GM19043 (cell line): ENCODE results near the gene ZBTB7C.

Experiments
- ATAC-seq: cut with Tn5 transposase; IDR thresholded peaks from one replicate; pipeline ENCODE4 v1.9.1; 2021; ENCODE audit warnings: low read depth; ENCODE audit not compliant: unreplicated experiment

The ZBTB7C gene

GRCh38 chr18:48155856-48156255 lies 253.3 kb downstream of the ZBTB7C start:
- ATAC-seq, result no peak

DNA sequence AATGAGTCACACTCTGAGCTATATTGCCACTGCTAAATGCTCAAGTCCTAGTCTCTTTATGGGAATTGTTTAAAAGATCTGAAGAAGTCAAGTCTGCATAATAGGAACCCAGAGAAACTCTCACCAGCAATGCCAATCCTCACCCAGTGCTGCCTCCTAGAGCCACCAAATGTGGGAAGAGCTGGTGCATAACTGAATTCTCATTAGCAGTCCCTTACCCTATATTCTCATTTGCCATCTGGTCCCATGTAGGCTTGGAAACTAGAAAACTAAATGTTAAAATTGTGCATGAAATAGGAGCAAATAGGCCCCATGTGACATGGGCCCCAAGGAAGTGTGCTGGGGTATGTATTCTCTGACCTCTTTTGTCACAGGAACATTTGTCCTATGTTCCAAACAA lies 254.4 kb downstream of the ZBTB7C start:
- ATAC-seq, result no peak

DNA sequence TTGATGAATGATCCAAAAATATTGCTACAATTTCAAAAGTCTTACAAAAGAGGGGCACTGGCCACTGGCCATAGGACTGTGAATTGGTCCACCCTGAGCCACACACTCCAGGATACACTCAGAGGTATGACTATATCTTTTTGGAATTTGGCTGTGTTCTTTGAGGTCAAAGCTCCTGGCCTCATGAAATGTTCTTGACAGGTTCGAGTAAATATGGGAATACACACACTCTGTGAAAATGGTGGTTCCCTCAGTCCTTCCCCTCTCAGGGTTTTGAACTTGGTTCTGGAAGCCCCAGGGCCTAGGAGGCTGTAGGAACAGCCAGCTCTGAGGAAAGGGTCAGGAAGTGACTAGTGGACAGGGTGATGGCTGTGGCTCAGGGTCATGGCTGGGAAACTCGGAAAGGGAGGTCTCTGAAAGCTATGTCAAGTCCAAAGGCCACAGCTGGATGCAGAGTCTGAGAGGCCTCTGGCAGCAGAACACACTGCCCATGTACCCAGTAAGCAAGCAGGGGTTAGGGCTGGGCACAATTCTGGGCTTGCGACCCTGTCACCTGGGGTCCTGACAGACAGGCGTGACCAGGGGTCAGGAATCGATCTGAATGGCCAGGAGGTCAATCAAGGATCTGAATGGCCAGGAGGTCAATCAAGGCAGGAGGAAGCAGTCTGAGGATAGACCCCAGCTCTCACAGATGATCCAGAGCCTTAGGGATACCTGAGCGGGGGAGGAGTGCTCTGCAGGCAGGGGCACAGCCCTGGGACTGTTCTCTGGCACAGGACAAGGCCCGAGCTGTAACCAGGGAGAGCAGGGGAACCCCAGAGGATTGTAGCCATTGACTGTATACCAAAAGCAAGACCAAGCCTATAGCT lies 255.3 kb downstream of the ZBTB7C start:
- no peak for ATAC-seq

DNA sequence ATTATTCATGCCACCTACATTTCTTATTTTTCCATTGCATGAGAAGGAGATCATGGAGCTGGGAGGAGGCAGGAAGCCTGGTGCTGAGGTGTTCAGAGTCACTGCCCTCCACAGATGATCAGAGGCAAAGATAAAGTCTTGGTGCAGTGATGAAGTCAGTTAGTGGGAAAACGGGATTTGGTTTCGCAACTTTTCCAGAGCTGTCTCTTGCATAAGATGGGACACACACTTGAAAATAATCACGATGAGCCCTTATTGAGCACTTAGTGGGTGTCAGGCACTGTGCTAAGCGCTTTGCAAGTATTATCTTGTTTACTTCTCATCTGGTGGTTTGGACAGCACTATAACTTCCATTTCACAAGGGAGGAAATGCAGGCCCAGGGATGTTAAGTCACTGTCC lies 256.6 kb downstream of the ZBTB7C start:
- no peak for ATAC-seq

GRCh38 chr18:48151421-48152065 lies 257.6 kb downstream of the ZBTB7C start:
- ATAC-seq, result no peak

DNA sequence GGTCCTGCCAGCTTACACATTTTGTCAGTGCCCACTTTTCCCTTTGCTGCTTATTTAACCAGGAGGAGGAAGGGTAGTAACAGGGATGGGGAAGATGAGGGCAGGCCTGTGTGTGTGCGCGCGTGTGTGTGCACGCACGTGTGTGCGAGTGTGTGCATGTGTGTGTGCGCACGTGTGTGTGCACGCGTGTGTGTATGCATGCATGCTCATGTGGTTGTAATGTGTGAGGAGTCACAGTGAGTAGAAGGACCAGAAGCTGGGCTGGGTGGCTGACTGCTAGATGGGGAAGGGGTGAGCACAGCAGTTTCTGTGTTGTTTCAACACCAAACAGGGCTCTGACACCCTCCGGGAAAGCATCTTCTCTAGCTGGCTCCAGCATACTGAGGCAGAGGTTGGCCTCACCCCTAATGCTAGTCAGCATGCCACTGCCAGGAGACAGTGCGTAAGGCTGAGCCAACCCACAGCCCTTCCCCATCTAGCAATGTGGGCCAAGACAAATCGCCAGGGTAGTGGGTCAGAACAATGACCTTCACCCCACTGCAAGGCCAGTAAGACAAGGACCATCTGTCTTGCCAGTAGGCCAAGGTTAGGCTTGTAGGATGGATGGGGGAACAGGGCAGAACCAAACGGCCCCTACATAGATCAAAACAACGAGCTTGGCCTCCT lies 260.0 kb downstream of the ZBTB7C start:
- no peak for ATAC-seq

GRCh38 chr18:48142994-48143393 lies 266.2 kb downstream of the ZBTB7C start:
- ATAC-seq, result no peak

DNA sequence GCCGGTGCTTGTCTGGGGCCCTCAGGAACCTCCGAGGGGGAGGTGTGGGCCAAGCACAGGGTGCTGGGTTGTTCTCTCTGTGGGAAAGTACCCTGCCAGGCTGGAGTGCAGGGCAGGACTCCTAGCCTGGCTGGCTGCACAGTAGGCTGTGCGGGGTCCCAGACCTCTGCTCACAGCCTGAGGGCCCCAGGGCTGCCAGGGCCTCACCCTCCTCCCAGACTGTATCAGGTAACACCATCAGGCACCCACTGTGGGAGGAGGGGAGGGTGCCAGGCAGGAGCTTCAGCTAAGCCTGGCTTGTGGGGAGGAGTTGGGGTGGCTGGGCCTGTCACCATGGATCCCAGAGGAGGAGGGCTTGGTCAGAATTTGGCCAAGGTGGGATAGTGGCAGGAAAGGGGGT lies 266.8 kb downstream of the ZBTB7C start:
- no peak for ATAC-seq

DNA sequence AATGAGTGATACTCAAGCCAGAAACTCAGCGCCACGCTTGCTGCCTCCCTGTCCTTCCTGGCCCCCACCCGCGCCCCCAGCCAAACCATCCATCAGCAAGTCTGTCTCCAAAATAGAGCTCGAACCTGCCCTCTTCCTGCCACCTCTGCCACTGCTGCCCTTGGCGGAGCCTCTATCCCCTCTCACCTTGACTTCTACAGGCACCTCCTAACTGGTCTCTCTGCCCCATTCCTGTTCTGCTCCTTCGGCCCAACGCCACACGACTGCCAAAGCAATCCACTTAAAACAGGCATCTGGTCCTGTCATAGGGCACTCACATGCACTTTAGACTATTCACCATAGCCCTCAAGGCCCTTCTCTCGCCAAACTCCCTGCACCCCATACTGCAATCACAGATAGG lies 268.5 kb downstream of the ZBTB7C start:
- no peak for ATAC-seq

- no peak for ATAC-seq
Observed at GRCh38 chr18:48139431-48140347, 269.5 kb downstream of the ZBTB7C start.

- no peak for ATAC-seq
Observed at GRCh38 chr18:48138660-48139430, 270.3 kb downstream of the ZBTB7C start.

- ATAC-seq, result no peak
Observed at GRCh38 chr18:48138210-48138609, 271.0 kb downstream of the ZBTB7C start.

GRCh38 chr18:48137374-48138081 lies 271.7 kb downstream of the ZBTB7C start:
- ATAC-seq, result no peak

- ATAC-seq, result no peak
Observed at GRCh38 chr18:48136827-48137373, 272.3 kb downstream of the ZBTB7C start.

GRCh38 chr18:48136051-48136826 lies 272.9 kb downstream of the ZBTB7C start:
- ATAC-seq, result no peak

GRCh38 chr18:48135436-48135966 lies 273.7 kb downstream of the ZBTB7C start:
- ATAC-seq, result no peak

DNA sequence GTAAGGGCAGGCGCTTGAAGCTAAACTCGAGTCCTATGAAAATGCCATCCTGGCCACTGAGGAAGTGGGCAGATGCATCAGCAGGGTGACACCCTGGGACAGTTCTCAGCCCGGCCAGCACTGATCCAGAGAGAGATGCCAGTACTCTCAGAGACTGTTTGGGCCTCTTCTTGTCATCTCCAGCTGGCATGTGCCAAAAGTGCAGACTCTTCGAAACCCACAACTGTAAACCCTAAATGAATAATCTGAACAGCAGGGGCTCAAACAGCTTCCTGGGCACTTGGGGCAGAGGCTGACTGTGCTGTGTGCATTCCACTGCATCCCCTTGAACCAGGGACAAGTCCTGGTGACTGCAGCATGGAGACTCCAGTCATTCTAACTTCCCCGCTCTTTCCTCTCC lies 274.6 kb downstream of the ZBTB7C start:
- no peak for ATAC-seq
